Endothelial cell of umbilical vein (primary cell): ENCODE measurements around the gene DLX3. TPM values are rescaled to one million over a fixed set of nuclear protein-coding genes. Genes with fewer than 3 reads are reported as not detected.

Experiments
- BruUV-seq: library from RNA; stranded (reverse); fragments of 400-500 nt; replicated peaks from 2 replicates; lab custom pipeline; 2021; lab: Mats Ljungman, UMichigan
- CTCF ChIA-PET: fragments of 300-600, 350-600 bp; sonication (Branson Sonifier 250); formaldehyde crosslinking; loops from one replicate; lab custom pipeline; 2021; ENCODE audit warnings: antibody characterized with exemption, inconsistent platforms; lab: Charles Lee
- POLR2A ChIA-PET: fragments of 300-600, 350-600 bp; sonication (Branson Sonifier 250); formaldehyde crosslinking; loops from one replicate; lab custom pipeline; 2021; ENCODE audit warnings: antibody characterized with exemption, inconsistent platforms; lab: Charles Lee
- DNase-seq: peaks from one replicate; pipeline ENCODE4 v3.0.0-alpha.2; 2011; ENCODE audit warnings: low read depth, low spot score
- FAIRE-seq: peaks from 2 replicates; lab custom pipeline; 2011; peaks lifted over from hg19 to GRCh38; lab: Jason Lieb, UNC
- H2AFZ ChIP-seq: 2 replicates; pipeline ENCODE4 v1.6.0; 2012; ENCODE audit warnings: low read depth, low read length, control low read depth, inconsistent platforms
- H3K27ac ChIP-seq: 2 replicates; pipeline ENCODE4 v1.5.1; 2011; ENCODE audit warnings: low read depth, mild to moderate bottlenecking, control low read depth, low read length, moderate library complexity; ENCODE audit not compliant: insufficient read depth
- H3K27me3 ChIP-seq, 2 experiments: 2 replicates each; pipeline versions ENCODE4 v1.6.0 to v1.6.1; 2011; ENCODE audit warnings: low read length in 2 of 2, mixed read lengths in 1 of 2; ENCODE audit not compliant: control insufficient read depth in 2 of 2, insufficient read depth in 2 of 2
- H3K36me3 ChIP-seq, 2 experiments: 2 replicates in 1 of 2; 3 replicates in 1 of 2; pipeline ENCODE4 v1.5.1; 2011; ENCODE audit warnings: low read length in 2 of 2, mild to moderate bottlenecking in 1 of 2, moderate library complexity in 1 of 2; ENCODE audit not compliant: control insufficient read depth in 2 of 2, insufficient read depth in 2 of 2; ENCODE audit errors: extremely low read depth in 1 of 2
- H3K4me1 ChIP-seq: 3 replicates; pipeline ENCODE4 v1.5.1; 2011; ENCODE audit warnings: mild to moderate bottlenecking, low read length; ENCODE audit not compliant: control insufficient read depth, insufficient read depth; ENCODE audit errors: extremely low read depth
- H3K4me2 ChIP-seq: 2 replicates; pipeline ENCODE4 v1.6.1; 2011; ENCODE audit warnings: low read length, control low read depth, mixed read lengths; ENCODE audit not compliant: insufficient read depth
- H3K4me3 ChIP-seq, 3 experiments: fragments of 200-600 bp in 1 of 3; sonication (generic), shearing (Covaris generic) in 1 of 3; replicated peaks in 1 of 3; 2 replicates each; pipeline ENCODE4 v1.5.1; 2011 to 2016; ENCODE audit warnings: control low read depth in 3 of 3, low read length in 3 of 3, mild to moderate bottlenecking in 2 of 3, inconsistent platforms in 1 of 3, low read depth in 1 of 3, moderate library complexity in 1 of 3; ENCODE audit not compliant: insufficient read depth in 1 of 3
- H3K79me2 ChIP-seq: 2 replicates; pipeline ENCODE4 v1.6.0; 2012; ENCODE audit warnings: low read length, inconsistent platforms; ENCODE audit not compliant: control insufficient read depth, insufficient read depth
- H3K9ac ChIP-seq: replicated peaks from 2 replicates; pipeline ENCODE3; 2011; ENCODE audit warnings: low read length, control low read depth; ENCODE audit not compliant: insufficient read depth; ENCODE audit errors: extremely low read depth
- H3K9me1 ChIP-seq: replicated peaks from 3 replicates; pipeline ENCODE4 v1.6.0; 2011; ENCODE audit warnings: mild to moderate bottlenecking, low read length; ENCODE audit not compliant: control insufficient read depth, insufficient read depth; ENCODE audit errors: extremely low read depth
- H3K9me3 ChIP-seq: replicated peaks from 2 replicates; pipeline ENCODE4 v1.5.1; 2012; ENCODE audit warnings: low read length, inconsistent platforms; ENCODE audit not compliant: control insufficient read depth, insufficient read depth
- H4K20me1 ChIP-seq: replicated peaks from 2 replicates; pipeline ENCODE3; 2011; ENCODE audit warnings: mild to moderate bottlenecking, low read length; ENCODE audit not compliant: control insufficient read depth, insufficient read depth; ENCODE audit errors: extremely low read depth
- EZH2 ChIP-seq: IDR thresholded peaks from 2 replicates; pipeline ENCODE4 v1.6.1; 2012; ENCODE audit warnings: borderline replicate concordance, low read depth, mild to moderate bottlenecking, moderate library complexity, low read length, inconsistent platforms; ENCODE audit not compliant: severe bottlenecking
- FOS ChIP-seq: IDR thresholded peaks from 2 replicates; pipeline ENCODE4 v1.6.1; 2011; ENCODE audit warnings: mild to moderate bottlenecking, low read length, moderate library complexity, borderline replicate concordance; ENCODE audit not compliant: insufficient read depth
- GATA2 ChIP-seq: IDR thresholded peaks from 2 replicates; pipeline ENCODE4 v1.7.0; 2011; ENCODE audit warnings: low read depth, mild to moderate bottlenecking, moderate library complexity, mixed read lengths, low read length; ENCODE audit not compliant: insufficient read length, insufficient read depth
- JUN ChIP-seq: IDR thresholded peaks from 2 replicates; pipeline ENCODE4 v1.6.1; 2011; ENCODE audit warnings: borderline replicate concordance, low read depth; ENCODE audit not compliant: insufficient read length, insufficient read depth
- MYC ChIP-seq: IDR thresholded peaks from one replicate; pipeline ENCODE4 v1.6.1; 2011; ENCODE audit warnings: mild to moderate bottlenecking, low read depth, low read length
- POLR2A ChIP-seq: IDR thresholded peaks from 2 replicates; pipeline ENCODE4 v1.6.1; 2012; ENCODE audit warnings: low read depth, mild to moderate bottlenecking, control low read depth, low read length
- POLR2AphosphoS5 ChIP-seq: IDR thresholded peaks from 2 replicates; pipeline ENCODE4 v1.6.1; 2012; ENCODE audit warnings: low read depth, mild to moderate bottlenecking, control low read depth, low read length, moderate library complexity; ENCODE audit not compliant: insufficient read depth
- dilution Hi-C: fragments of 300-500 bp; cut with MboI; formaldehyde crosslinking; loops from one replicate; pipeline ENCODE4 v1.15.0; 2019; ENCODE audit warnings: low sequenced_read_pairs; ENCODE audit not compliant: extremely low pct_ligation_motif_present
- intact Hi-C: fragments of 100-400 bp; cut with micrococcal nuclease; formaldehyde crosslinking; loops from one replicate; pipeline ENCODE4 v1.10.0; 2022
- polyA plus RNA-seq, 4 experiments: library from polyadenylated mRNA; depleted of rRNA in 3 of 4; stranded (reverse) in 3 of 4; unstranded in 1 of 4; fragments of >200 nt; gene quantifications; 2 replicates each; pipeline versions ENCODE4 v1.2.1 to v1.2.3, GENCODE V29; 2011 to 2012; ENCODE audit warnings: missing spikeins in 1 of 4
- total RNA-seq: library from RNA; stranded (reverse); gene quantifications from 2 replicates; pipeline ENCODE4 v1.2.3, GENCODE V29; 2021
- TF ChIP-seq, protein P1 (sequence below): IDR thresholded peaks from 2 replicates; pipeline ENCODE4 v1.6.1; 2011; ENCODE audit not compliant: insufficient read depth, insufficient read length
- TF ChIP-seq, protein P2 (sequence below), 2 donors: IDR thresholded peaks; 1 replicate in 1 of 2; 2 replicates in 1 of 2; pipeline ENCODE4 v1.5.1; 2011; ENCODE audit warnings: low read length in 2 of 2, mild to moderate bottlenecking in 2 of 2, moderate library complexity in 2 of 2, control low read depth in 1 of 2, inconsistent platforms in 1 of 2, low read depth in 1 of 2; ENCODE audit not compliant: insufficient read depth in 1 of 2; ENCODE audit errors: extremely low read depth in 1 of 2

Gene DLX3
- total and polyA plus RNA-seq, 2 donors (not counting 3 experiments of a cell fraction or from before 2014, with no cell fraction given), result not detected

GRCh38 chr17:50015146-50015545 is 20.1 kb upstream of the DLX3 start:
- no TSS peak for BruUV-seq
- H2AFZ ChIP-seq, result no peak overlapping the region

More at GRCh38 chr17:50015146-50015545, 20.1 kb upstream of the DLX3 start:
- Histone ChIP-seq H4K20me1 (no peaks in the 10 kb centered on the region), H3K27me3 (peaks cover 8 to 19% of the 10 kb centered on the region in 2 experiments), H3K4me3 (no peak overlapping the region), H3K4me2 (no peak overlapping the region), H3K9ac (no peak overlapping the region), H3K36me3 (no peaks in the 10 kb centered on the region), H3K79me2 (no peaks in the 10 kb centered on the region), H3K4me1 (no peaks in the 10 kb centered on the region), H3K27ac (no peak overlapping the region), H3K9me1 (no peaks in the 10 kb centered on the region), H3K9me3 (no peaks in the 10 kb centered on the region)
- CTCF ChIA-PET, result no interaction called here
- TF ChIP-seq MYC, result no peak
- TF ChIP-seq, protein P1, sequence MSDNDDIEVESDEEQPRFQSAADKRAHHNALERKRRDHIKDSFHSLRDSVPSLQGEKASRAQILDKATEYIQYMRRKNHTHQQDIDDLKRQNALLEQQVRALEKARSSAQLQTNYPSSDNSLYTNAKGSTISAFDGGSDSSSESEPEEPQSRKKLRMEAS, result no peak
- no peak for TF ChIP-seq EZH2
- no peak for TF ChIP-seq POLR2AphosphoS5
- TF ChIP-seq, protein P2, sequence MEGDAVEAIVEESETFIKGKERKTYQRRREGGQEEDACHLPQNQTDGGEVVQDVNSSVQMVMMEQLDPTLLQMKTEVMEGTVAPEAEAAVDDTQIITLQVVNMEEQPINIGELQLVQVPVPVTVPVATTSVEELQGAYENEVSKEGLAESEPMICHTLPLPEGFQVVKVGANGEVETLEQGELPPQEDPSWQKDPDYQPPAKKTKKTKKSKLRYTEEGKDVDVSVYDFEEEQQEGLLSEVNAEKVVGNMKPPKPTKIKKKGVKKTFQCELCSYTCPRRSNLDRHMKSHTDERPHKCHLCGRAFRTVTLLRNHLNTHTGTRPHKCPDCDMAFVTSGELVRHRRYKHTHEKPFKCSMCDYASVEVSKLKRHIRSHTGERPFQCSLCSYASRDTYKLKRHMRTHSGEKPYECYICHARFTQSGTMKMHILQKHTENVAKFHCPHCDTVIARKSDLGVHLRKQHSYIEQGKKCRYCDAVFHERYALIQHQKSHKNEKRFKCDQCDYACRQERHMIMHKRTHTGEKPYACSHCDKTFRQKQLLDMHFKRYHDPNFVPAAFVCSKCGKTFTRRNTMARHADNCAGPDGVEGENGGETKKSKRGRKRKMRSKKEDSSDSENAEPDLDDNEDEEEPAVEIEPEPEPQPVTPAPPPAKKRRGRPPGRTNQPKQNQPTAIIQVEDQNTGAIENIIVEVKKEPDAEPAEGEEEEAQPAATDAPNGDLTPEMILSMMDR (IDR thresholded peaks at IDR 0.05; ENCODE audit: extremely low read depth in 1 of 2, insufficient read depth in 1 of 2, low read depth in 1 of 2, low read length in 2 of 2), result no peak
- no peak for TF ChIP-seq POLR2A
- no peak for TF ChIP-seq GATA2
- no peak for TF ChIP-seq FOS
- TF ChIP-seq JUN, result no peak
- no peak for DNase-seq
- dilution Hi-C loops, result no loop called here
- FAIRE-seq, result no peak
- intact Hi-C loops, result no loop called here
- POLR2A ChIA-PET, result interaction anchor here (0.6 kb wide), 1 partner anchor 120 kb away, joined by 4 read pairs; no protein-coding TSS in a partner anchor
